GM23338 (cell line): ENCODE results near the gene DBNL. TPM values are rescaled to one million over a fixed set of nuclear protein-coding genes. Genes with fewer than 3 reads are reported as not detected.

ENCODE experiments used
- ATAC-seq: fragments of 200-7000 bp; cut with Tn5 transposase; 3 replicates; pipeline ENCODE4 v1.9.1; 2020
- DNase-seq: peaks from one replicate; pipeline ENCODE4 v3.0.0-alpha.2; 2015; ENCODE audit warnings: low spot score
- H2AFZ ChIP-seq: fragments of 200-600 bp; sonication (generic); 2 replicates; pipeline ENCODE4 v1.8.0; 2016; ENCODE audit warnings: antibody characterized with exemption, mild to moderate bottlenecking, moderate library complexity
- H3F3A ChIP-seq: fragments of 200-600 bp; sonication (generic); replicated peaks from 2 replicates; pipeline ENCODE4 v1.8.0; 2017; ENCODE audit warnings: antibody characterized with exemption, mixed run types, low read depth
- H3K27ac ChIP-seq: fragments of 200-600 bp; sonication (generic); 2 replicates; pipeline ENCODE4 v1.6.1; 2016; ENCODE audit warnings: low read depth
- H3K27me3 ChIP-seq: fragments of 200-600 bp; sonication (generic); 2 replicates; pipeline ENCODE4 v1.8.0; 2016; ENCODE audit warnings: mild to moderate bottlenecking, mixed run types, moderate library complexity; ENCODE audit not compliant: insufficient read depth
- H3K36me3 ChIP-seq: fragments of 200-600 bp; sonication (generic); 2 replicates; pipeline ENCODE4 v1.8.0; 2016; ENCODE audit warnings: mild to moderate bottlenecking; ENCODE audit not compliant: insufficient read depth
- H3K4me1 ChIP-seq: fragments of 200-600 bp; sonication (generic); 2 replicates; pipeline ENCODE4 v1.8.0; 2016; ENCODE audit warnings: mild to moderate bottlenecking, moderate library complexity; ENCODE audit not compliant: insufficient read depth
- H3K4me2 ChIP-seq: fragments of 200-600 bp; sonication (generic); 2 replicates; pipeline ENCODE4 v1.7.1; 2017; ENCODE audit warnings: mixed run types
- H3K4me3 ChIP-seq: fragments of 200-600 bp; sonication (generic); 2 replicates; pipeline ENCODE4 v1.6.1; 2016; ENCODE audit warnings: mixed run types
- H3K79me2 ChIP-seq: fragments of 200-600 bp; sonication (generic); replicated peaks from 2 replicates; pipeline ENCODE4 v1.8.0; 2017; ENCODE audit warnings: mild to moderate bottlenecking; ENCODE audit not compliant: insufficient read depth
- H3K9me2 ChIP-seq: fragments of 200-600 bp; sonication (generic); 2 replicates; pipeline ENCODE4 v1.8.0; 2017; ENCODE audit not compliant: insufficient read depth
- H4K20me1 ChIP-seq: fragments of 200-600 bp; sonication (generic); replicated peaks from 2 replicates; pipeline ENCODE4 v1.8.0; 2017; ENCODE audit warnings: mild to moderate bottlenecking; ENCODE audit not compliant: insufficient read depth
- H3K27ac Mint-ChIP-seq: 2 replicates; pipeline ENCODE4 v1.8.0; 2020; ENCODE audit warnings: inconsistent platforms, mild to moderate bottlenecking, moderate library complexity, mixed read lengths
- H3K27me3 Mint-ChIP-seq: 3 replicates; pipeline ENCODE4 v1.8.0; 2022; ENCODE audit warnings: low read depth, mild to moderate bottlenecking, moderate library complexity, mixed read lengths, inconsistent platforms; ENCODE audit not compliant: insufficient read depth, poor library complexity
- H3K36me3 Mint-ChIP-seq: 3 replicates; pipeline ENCODE4 v1.8.0; 2021; ENCODE audit warnings: low read depth, mild to moderate bottlenecking, inconsistent platforms, moderate library complexity, mixed read lengths
- H3K4me1 Mint-ChIP-seq: 3 replicates; pipeline ENCODE4 v1.8.0; 2020; ENCODE audit warnings: mild to moderate bottlenecking, inconsistent platforms, mixed read lengths
- H3K4me3 Mint-ChIP-seq: 3 replicates; pipeline ENCODE4 v1.8.0; 2021; ENCODE audit warnings: moderate library complexity, mild to moderate bottlenecking, inconsistent platforms, mixed read lengths
- H3K9me3 Mint-ChIP-seq: 3 replicates; pipeline ENCODE4 v1.8.0; 2020; ENCODE audit warnings: moderate library complexity, mild to moderate bottlenecking, inconsistent platforms, mixed read lengths
- EZH2 ChIP-seq: fragments of 200-600 bp; sonication (generic); IDR thresholded peaks from one replicate; pipeline ENCODE4 v1.8.0; 2017; ENCODE audit warnings: antibody characterized with exemption, mild to moderate bottlenecking, low read depth; ENCODE audit not compliant: unreplicated experiment
- POLR2AphosphoS5 ChIP-seq: IDR thresholded peaks from 2 replicates; pipeline ENCODE4 v1.6.1; 2016; ENCODE audit warnings: antibody characterized with exemption, low read depth
- REST ChIP-seq: IDR thresholded peaks from one replicate; pipeline ENCODE4 v1.6.1; 2018; ENCODE audit warnings: antibody characterized with exemption; ENCODE audit not compliant: unreplicated experiment
- ZNF114 ChIP-seq: fragments of 250-450 bp; sonication (Bioruptor Pico); IDR thresholded peaks from 2 replicates; pipeline ENCODE4 v1.5.0; 2020; ENCODE audit warnings: mild to moderate bottlenecking, moderate library complexity
- polyA plus RNA-seq: library from polyadenylated mRNA; unstranded; fragments of >200 nt; fragmentation: Nextera tagmentation; extraction: Ambion mirVana; gene quantifications from 2 replicates; pipeline ENCODE4 v1.2.1, GENCODE V29; 2016
- total RNA-seq: library from RNA; depleted of rRNA; stranded (reverse); fragments of >200 nt; shearing (Covaris generic); gene quantifications from 2 replicates; pipeline ENCODE4 v1.2.3, GENCODE V29; 2014
- TF ChIP-seq, protein P1 (sequence below): IDR thresholded peaks from 2 replicates; pipeline ENCODE4 v1.6.1; 2016; ENCODE audit warnings: antibody characterized with exemption

DBNL gene
- total and polyA plus RNA-seq, 2 experiments from 2014 or later, result 18.1 to 49.4 TPM

DNA sequence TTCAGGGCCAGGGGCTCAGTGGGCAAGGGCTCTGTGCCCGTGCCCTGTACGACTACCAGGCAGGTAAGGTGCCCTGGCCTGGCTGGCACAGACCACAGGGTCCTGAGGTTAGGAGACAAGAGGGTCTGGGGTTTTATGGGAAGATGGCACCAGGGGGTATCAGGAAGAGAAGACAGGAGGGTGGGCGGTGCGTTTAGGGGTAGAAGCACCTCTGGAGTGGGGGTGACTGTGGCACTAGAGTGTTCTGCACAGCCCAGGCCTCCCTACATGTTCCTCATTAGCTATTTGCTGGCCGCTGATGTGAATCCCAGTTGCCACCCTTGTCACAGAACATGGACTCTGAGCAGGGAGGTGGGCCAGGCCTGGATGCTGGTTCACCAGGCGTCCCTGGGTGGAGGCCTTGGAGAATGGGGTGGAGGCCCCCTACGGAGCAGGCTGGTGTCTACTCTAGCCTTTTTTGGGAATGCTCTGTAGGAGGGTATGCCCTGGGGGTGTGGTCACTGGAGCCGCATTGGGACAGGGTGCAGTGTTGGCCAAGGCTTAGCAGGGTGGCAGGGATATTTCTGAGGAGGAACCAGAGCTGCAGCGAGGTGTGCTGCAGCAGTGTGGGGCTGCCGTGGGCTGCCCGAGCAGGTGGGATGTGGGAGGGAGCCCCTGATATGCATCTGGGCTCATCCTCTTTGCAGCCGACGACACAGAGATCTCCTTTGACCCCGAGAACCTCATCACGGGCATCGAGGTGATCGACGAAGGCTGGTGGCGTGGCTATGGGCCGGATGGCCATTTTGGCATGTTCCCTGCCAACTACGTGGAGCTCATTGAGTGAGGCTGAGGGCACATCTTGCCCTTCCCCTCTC, 15.8 kb downstream of the DBNL start:
- peaks cover 5% of the 10 kb centered on the region; the same call in 1 of the 2 replicates for H3F3A ChIP-seq
- H3K4me1 Mint-ChIP-seq, result peaks cover 15% of the 10 kb centered on the region
- H3K4me2 ChIP-seq, result no peak overlapping the region
- no peaks in the 10 kb centered on the region for H3K27me3 ChIP-seq
- H3K27ac ChIP-seq, result no peak overlapping the region
- H3K27me3 Mint-ChIP-seq, result peaks cover 12% of the 10 kb centered on the region
- no peak overlapping the region for H2AFZ ChIP-seq
- DNase-seq (no peak), ATAC-seq (no peak)
- H3K36me3 Mint-ChIP-seq, result peaks cover 48% of the 10 kb centered on the region
- H3K9me3 Mint-ChIP-seq, result no peaks in the 10 kb centered on the region; the same call in 2 of the 3 replicates
- H3K27ac Mint-ChIP-seq, result no peak overlapping the region
- peaks cover 12% of the 10 kb centered on the region for H4K20me1 ChIP-seq
- H3K9me2 ChIP-seq, result no peaks in the 10 kb centered on the region
- no peaks in the 10 kb centered on the region; the same call in 1 of the 2 replicates for H3K36me3 ChIP-seq
- no peaks in the 10 kb centered on the region for H3K79me2 ChIP-seq
- TF ChIP-seq, protein P1, sequence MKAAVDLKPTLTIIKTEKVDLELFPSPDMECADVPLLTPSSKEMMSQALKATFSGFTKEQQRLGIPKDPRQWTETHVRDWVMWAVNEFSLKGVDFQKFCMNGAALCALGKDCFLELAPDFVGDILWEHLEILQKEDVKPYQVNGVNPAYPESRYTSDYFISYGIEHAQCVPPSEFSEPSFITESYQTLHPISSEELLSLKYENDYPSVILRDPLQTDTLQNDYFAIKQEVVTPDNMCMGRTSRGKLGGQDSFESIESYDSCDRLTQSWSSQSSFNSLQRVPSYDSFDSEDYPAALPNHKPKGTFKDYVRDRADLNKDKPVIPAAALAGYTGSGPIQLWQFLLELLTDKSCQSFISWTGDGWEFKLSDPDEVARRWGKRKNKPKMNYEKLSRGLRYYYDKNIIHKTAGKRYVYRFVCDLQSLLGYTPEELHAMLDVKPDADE, result no peak
- no peak for TF ChIP-seq REST
- H3K4me3 ChIP-seq, result no peak overlapping the region
- H3K4me3 Mint-ChIP-seq, result no peak overlapping the region; the same call in 2 of the 3 replicates
- peaks cover 20% of the 10 kb centered on the region for H3K4me1 ChIP-seq

DNA sequence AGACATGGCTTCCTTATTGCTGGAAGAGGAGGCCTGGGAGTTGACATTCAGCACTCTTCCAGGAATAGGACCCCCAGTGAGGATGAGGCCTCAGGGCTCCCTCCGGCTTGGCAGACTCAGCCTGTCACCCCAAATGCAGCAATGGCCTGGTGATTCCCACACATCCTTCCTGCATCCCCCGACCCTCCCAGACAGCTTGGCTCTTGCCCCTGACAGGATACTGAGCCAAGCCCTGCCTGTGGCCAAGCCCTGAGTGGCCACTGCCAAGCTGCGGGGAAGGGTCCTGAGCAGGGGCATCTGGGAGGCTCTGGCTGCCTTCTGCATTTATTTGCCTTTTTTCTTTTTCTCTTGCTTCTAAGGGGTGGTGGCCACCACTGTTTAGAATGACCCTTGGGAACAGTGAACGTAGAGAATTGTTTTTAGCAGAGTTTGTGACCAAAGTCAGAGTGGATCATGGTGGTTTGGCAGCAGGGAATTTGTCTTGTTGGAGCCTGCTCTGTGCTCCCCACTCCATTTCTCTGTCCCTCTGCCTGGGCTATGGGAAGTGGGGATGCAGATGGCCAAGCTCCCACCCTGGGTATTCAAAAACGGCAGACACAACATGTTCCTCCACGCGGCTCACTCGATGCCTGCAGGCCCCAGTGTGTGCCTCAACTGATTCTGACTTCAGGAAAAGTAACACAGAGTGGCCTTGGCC, 16.6 kb downstream of the DBNL start:
- H3F3A ChIP-seq, result peaks cover 5% of the 10 kb centered on the region; the same call in 1 of the 2 replicates
- H3K9me3 Mint-ChIP-seq, result no peaks in the 10 kb centered on the region; the same call in 2 of the 3 replicates
- H2AFZ ChIP-seq, result no peak overlapping the region
- H3K27ac Mint-ChIP-seq, result no peak overlapping the region
- DNase-seq (no peak), ATAC-seq (no peak)
- peaks cover 26% of the 10 kb centered on the region for H3K4me1 ChIP-seq
- no peaks in the 10 kb centered on the region; the same call in 1 of the 2 replicates for H3K36me3 ChIP-seq
- no peaks in the 10 kb centered on the region for H3K79me2 ChIP-seq
- no peak overlapping the region for H3K4me3 Mint-ChIP-seq
- H3K4me1 Mint-ChIP-seq, result peaks cover 23% of the 10 kb centered on the region
- H3K27me3 ChIP-seq, result no peaks in the 10 kb centered on the region
- peaks cover 44% of the 10 kb centered on the region for H3K36me3 Mint-ChIP-seq
- no peak overlapping the region for H3K4me2 ChIP-seq
- peaks cover 18% of the 10 kb centered on the region for H3K27me3 Mint-ChIP-seq
- no peak overlapping the region for H3K27ac ChIP-seq
- no peaks in the 10 kb centered on the region for H3K9me2 ChIP-seq
- H3K4me3 ChIP-seq, result no peak overlapping the region
- TF ChIP-seq ZNF114 (CRISPR knock-in tag), result no peak
- no peak for TF ChIP-seq POLR2AphosphoS5
- no peak for TF ChIP-seq EZH2
- H4K20me1 ChIP-seq, result peaks cover 9% of the 10 kb centered on the region; the same call in 1 of the 2 replicates
